Kidney tubule cell (primary cell): Measurements from ENCODE around the gene SUN2.
"Not testable (repeated sequence)": the region's sequence is repeated elsewhere in the genome, so short reads cannot be mapped to it uniquely, and the experiment has no call there.

ENCODE experiments used
- DNase-seq: peaks from one replicate; pipeline ENCODE4 v3.0.0-alpha.2; 2018; ENCODE audit warnings: low spot score

SUN2 gene, protein sequence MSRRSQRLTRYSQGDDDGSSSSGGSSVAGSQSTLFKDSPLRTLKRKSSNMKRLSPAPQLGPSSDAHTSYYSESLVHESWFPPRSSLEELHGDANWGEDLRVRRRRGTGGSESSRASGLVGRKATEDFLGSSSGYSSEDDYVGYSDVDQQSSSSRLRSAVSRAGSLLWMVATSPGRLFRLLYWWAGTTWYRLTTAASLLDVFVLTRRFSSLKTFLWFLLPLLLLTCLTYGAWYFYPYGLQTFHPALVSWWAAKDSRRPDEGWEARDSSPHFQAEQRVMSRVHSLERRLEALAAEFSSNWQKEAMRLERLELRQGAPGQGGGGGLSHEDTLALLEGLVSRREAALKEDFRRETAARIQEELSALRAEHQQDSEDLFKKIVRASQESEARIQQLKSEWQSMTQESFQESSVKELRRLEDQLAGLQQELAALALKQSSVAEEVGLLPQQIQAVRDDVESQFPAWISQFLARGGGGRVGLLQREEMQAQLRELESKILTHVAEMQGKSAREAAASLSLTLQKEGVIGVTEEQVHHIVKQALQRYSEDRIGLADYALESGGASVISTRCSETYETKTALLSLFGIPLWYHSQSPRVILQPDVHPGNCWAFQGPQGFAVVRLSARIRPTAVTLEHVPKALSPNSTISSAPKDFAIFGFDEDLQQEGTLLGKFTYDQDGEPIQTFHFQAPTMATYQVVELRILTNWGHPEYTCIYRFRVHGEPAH

DNA sequence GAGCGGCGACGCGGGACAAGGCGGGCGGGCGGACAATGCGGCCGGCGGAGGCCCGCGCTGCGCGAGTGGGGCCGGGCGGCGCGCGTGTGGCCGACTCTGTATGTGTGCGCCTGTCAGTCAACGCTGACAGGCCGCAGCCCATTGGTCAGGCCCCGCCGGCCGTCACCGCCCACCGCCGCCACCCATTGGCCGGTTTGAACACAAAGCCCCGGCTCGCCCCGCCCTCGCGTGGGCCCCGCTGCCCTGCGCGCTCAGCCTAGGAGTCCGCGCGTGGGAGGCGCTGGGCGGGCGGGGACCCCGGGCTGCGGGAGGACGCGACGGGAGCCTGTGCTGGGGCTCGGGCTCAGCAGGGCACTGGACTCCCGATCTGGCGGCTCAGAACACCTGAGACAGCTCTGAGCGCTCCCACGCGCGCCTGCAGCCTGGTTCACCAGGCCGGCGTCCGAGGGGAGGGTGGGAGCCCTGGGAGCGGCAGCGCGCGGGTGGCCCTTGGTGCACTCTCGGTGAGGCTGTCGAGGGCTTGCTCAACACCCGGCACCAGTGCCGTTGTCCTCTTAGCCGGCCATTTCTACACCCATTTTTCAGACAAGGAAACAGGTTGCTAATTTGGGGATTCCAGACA is at the start of gene SUN2:
Gene SUN2, minus strand, starts transcription at position 88 of the 622 bp plus-strand sequence. CDS start 3,370 bp downstream, outside the sequence.
- DNase-seq: peak; percentile 88

DNA sequence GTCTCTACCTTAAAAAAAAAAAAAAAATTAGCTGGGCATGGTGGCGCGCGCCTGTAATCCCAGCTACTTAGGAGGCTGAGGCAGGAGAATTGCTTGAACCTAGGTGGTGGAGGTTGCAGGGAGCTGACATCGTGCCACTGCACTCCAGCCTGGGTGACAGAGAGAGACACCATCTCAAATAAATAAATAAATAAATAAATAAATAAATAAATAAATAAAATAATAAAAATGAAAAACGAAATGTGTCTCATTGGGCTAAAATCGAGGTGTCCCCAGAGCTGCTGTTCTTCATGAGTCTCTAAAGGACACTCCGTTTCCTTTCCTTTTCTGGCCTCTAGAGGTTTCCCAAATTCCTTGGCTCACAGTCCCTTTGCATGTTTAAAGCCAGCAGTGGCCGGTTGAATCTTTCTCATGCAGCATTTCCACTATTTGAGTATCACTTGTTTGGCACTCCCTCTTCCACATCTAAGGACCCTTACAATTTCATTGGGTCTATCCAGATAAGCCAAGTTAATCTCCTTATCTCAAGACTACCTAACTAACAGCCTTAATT is 49.3 kb upstream of the SUN2 start:
- DNase-seq: not testable (repeated sequence)

- peak; percentile 96 for DNase-seq
These were observed 46.9 kb upstream of the SUN2 start for GRCh38 chr22:38802671-38803121.

GRCh38 chr22:38799265-38800002 is 43.6 kb upstream of the SUN2 start:
- DNase-seq: peak; percentile 7

DNA sequence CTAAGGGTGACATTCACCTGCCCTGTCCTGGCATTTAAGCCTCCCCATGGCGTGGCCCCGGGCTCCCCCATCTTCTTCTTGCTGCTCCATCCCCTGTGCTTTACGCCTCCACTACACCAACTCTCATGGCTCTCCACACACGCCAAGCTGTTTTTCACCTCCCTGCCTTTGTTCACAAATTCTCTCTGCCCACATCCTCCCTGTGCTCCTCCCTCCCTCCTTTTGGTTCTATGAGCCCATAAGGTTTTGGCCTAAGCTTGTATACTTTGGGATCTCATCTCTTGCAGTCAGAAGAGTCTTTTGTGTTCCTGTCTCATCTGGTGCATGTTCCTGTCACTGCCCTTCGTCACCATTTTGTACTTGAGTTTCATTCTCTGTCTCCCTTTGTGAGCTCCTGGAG is 42.7 kb upstream of the SUN2 start:
- DNase-seq: no peak

DNA sequence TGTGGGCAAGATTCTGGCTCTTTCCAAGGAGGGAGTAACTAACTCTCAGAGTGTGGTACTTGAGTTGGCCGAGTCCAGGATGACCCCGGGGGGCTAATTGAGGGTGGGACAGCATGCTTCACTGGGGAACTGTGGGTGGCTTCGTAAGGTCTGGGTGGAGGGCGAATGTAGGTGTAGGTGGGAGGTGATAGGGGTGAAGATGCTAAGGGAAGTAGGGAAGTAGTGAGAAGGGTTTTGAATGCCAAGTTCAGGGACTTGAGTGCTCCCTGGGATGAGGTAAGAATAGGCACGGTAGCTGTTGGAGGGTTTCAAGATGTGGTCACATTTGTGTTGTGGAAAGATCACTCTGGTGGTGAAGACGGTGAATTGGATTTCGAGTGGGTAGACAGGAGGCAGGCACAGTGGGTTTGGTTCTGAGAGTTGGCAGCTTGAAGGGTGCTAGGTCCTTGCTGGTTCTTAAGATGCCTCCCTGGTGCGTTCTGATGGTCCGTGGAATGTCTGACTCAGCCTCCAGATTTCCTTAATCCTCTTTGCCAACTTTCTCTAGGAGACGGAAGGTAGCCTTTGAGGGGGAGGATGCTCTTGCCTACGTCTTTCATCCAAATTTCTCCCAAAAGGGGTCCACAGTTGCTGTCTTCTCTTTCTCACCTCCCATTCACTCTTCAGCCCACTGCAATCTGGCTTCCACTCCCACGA is 40.6 kb upstream of the SUN2 start:
- DNase-seq: no peak

GRCh38 chr22:38795569-38795968 is 39.8 kb upstream of the SUN2 start:
- no peak for DNase-seq

- DNase-seq: peak; percentile 99
These were observed 38.1 kb upstream of the SUN2 start, which contains the start of gene DNAL4 for GRCh38 chr22:38793721-38794466. Gene DNAL4, minus strand, starts transcription at chr22:38794143. Its CDS starts 11,412 bp downstream, at chr22:38782731.

- DNase-seq: no peak
These were observed 37.5 kb upstream of the SUN2 start for GRCh38 chr22:38793317-38793716.

GRCh38 chr22:38792833-38793232 is 37.0 kb upstream of the SUN2 start:
- peak; percentile 62 for DNase-seq

DNA sequence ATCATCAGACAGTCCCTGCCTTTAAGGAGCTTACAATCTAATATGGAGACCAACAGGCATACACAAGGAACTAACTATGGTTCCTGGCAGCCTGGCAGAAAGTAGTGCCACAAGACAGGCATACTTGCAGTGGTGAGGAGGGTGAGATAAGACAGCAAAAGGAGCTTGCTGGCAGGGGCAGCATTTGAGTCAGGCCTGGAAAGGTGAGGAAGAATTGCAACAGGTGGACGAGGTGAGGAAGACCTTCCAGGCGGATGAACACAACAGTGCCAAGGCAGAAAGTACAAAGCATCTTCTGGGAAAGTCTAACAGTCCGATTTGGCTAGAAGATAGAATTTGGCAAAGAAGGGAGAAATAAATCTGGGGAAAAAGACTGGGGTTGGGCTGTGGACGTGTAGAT is 33.8 kb upstream of the SUN2 start:
- no peak for DNase-seq

DNA sequence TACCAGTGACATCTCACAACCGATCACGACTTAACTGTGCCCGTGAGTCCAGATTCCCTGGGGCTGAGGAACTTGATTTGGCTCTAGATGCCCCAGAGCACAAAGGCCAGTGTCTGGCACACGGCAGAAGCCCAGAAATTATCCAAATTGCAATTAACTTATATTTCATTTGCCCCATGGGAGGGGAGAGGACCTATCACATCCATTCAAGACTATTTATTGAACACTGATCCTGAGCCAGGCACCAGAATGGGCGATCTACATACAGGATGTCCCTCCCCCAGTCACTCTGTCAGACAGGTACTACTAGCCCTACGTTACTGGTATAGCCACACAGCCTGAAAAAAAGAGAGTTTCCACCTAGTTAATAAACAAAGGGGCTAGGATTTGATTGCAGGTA is 33.0 kb upstream of the SUN2 start:
- no peak for DNase-seq

- DNase-seq: peak; percentile 73
These were observed 32.4 kb upstream of the SUN2 start for GRCh38 chr22:38788021-38788816.

- no peak for DNase-seq
These were observed 30.8 kb upstream of the SUN2 start for GRCh38 chr22:38786631-38787030.

- DNase-seq: no peak
These were observed 29.1 kb upstream of the SUN2 start for GRCh38 chr22:38784856-38785255.

DNA sequence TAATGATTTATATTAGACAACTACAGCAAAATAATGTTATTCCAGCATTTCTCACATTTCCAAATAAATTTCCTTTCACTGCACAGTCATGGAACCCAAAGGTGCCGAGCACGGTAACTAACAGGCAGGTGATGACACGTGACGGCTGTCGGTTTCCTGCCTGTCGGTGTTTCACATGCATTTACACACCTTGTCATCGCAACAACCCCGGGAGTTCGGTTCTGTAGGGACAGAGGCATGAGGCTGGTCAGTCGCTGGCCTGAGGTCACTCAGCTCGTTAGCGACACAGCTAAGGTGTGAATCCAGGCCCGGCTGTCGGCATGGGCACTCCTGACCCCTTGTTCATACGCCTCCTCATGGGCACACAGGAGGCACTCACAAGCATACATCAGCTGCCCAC is 28.2 kb upstream of the SUN2 start:
- no peak for DNase-seq

DNA sequence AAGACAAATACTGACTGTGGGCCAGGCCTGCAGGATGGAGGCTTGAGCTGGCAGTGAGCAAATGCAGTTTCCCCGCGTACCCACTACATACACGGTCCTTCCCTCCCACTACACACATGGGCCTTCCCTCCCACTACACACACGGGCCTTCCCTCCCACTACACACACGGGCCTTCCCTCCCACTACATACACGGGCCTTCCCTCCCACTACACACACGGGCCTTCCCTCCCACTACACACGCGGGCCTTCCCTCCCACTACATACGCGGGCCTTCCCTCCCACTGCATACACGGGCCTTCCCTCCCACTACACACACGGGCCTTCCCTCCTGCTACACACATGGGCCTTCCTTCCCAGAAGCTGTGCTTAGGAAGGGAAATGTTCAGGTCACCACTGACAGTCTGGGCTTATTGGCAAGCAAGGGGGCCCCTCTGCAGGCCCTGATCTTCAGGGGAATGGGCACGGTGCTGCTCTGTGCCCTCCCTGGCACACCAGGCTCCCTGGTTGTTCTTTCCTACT is 27.4 kb upstream of the SUN2 start:
- DNase-seq: no peak

DNA sequence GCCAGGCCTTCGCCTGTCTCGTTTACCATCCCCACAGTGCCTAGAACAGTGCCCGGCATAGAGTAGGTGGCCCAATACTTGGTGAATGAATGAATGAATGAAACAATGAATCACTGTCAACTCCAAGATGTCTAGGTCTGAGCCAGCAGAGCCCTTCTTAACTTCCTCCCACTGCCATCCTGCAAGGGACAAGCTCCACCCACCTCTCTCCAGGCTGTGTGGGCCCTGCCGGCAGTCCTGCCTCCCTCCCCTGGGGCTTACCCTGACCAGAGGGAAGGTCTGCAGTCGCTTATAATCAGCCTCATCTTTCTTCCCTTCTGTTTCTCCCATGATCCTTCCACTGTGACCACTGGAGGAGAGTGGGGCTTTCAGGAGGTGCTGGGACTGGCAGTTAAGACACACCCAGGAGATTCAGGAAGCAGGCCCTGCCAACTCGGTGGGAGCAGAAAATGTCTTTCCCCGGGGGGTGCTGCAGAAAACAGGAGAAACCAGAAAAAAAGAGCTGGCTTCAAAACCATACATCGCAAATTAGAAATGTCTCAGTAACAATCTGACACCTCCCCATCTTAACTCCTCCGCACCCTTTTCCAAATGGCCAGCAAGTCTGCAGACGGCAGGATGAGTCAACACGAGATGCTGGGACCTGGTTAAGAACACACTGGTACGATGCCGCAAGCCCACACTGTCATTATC is 26.8 kb upstream of the SUN2 start:
- DNase-seq: no peak

DNA sequence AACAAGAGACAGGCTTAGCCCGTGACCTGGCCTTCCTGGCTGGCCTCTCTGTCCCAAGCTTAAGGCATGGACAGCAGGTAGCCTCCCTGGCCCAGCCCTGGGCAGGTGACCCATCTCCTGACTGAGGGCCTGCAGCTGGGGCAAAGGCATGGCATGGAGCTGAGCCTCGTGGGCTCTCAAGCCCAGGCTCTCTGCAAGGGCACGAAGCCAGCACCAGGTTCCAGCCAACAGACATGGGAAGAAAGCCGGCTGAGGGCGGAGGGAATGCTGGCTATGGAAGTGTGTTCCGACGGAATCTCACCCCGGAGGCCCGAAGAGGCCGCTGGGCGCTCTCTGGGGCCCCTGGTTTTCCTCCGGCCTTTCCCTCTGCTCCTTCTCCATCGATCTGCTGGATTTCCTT is 25.2 kb upstream of the SUN2 start:
- DNase-seq: no peak
